SU-DHL-6 (cell line): ENCODE data around the gene USP16.

Experiments
- EZH2phosphoT487 ChIP-seq: fragments of 200-600 bp; sonication (generic), shearing (Covaris generic); conservative IDR thresholded peaks from 2 replicates; pipeline ENCODE4 v1.6.1; 2018; ENCODE audit warnings: mild to moderate bottlenecking, antibody characterized with exemption, low read length, moderate library complexity, mixed read lengths
- TF ChIP-seq, protein P1 (sequence below): fragments of 200-600 bp; sonication (generic); IDR thresholded peaks from one replicate; pipeline ENCODE4 v1.5.1; 2017; ENCODE audit warnings: antibody characterized with exemption, mild to moderate bottlenecking, low read length, moderate library complexity; ENCODE audit not compliant: insufficient read depth, poor library complexity, severe bottlenecking

DNA sequence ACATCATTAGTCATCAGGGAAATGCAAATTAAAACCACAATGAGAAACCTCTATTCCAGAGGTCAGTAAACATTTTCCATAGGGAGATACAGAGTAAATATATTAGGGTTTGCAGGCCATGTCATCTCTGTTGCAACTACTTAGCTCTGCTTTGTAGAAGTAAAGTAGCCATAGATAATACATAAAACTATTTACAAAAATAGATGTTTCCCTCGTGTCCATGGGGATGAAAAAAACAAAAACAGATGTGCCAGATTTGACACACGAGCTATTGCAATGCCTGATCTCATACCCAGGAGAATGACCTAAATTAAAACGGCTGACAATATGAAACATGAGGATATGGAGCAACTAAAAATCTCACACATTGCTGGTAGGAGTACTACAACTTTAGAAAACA lies 49.1 kb upstream of the USP16 start:
- TF ChIP-seq, protein P1, sequence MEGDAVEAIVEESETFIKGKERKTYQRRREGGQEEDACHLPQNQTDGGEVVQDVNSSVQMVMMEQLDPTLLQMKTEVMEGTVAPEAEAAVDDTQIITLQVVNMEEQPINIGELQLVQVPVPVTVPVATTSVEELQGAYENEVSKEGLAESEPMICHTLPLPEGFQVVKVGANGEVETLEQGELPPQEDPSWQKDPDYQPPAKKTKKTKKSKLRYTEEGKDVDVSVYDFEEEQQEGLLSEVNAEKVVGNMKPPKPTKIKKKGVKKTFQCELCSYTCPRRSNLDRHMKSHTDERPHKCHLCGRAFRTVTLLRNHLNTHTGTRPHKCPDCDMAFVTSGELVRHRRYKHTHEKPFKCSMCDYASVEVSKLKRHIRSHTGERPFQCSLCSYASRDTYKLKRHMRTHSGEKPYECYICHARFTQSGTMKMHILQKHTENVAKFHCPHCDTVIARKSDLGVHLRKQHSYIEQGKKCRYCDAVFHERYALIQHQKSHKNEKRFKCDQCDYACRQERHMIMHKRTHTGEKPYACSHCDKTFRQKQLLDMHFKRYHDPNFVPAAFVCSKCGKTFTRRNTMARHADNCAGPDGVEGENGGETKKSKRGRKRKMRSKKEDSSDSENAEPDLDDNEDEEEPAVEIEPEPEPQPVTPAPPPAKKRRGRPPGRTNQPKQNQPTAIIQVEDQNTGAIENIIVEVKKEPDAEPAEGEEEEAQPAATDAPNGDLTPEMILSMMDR = no peak
- no peak for TF ChIP-seq EZH2phosphoT487
